MV-4-11 (cell line): Measurements from ENCODE around the gene DEFB124.

Experiments used
- DNase-seq: peaks from one replicate; lab custom pipeline; 2025; lab: John Stamatoyannopoulos, UW

DEFB124 gene

GRCh38 chr20:31425797-31426196, 49.1 kb downstream of the DEFB124 start:
- DNase-seq: no peak

GRCh38 chr20:31418307-31418706, 56.6 kb downstream of the DEFB124 start:
- no peak for DNase-seq

- no peak for DNase-seq
Observed at GRCh38 chr20:31415653-31416052, 59.3 kb downstream of the DEFB124 start.
